Measurements from ENCODE around the gene RERG. TPM values are rescaled to one million over a fixed set of nuclear protein-coding genes. Genes with fewer than 3 reads are reported as not detected.

The RERG gene
- total RNA-seq = 0.19 and 1.1 TPM in 2 replicates

GRCh38 chr12:15220915-15221885 is at the start of gene RERG:
Gene RERG, minus strand, starts transcription at chr12:15221417. Its CDS starts 3,928 bp downstream, at chr12:15217489.

Other genes with a start within 250 kb of the RERG start
- not detected in 2 replicates for gene PDE6H, start 248.4 kb downstream of the RERG start, total RNA-seq
- 0.19 and 3.1 TPM in 2 replicates for gene PTPRO, start 101.1 kb upstream of the RERG start, total RNA-seq

Measured in regular cardiac myocyte (primary cell).